HCT116 (cell line): ENCODE data around the gene SERGEF. TPM values are rescaled to one million over a fixed set of nuclear protein-coding genes. Genes with fewer than 3 reads are reported as not detected.

Source experiments
- ATAC-seq: fragments of 200-7000 bp; cut with Tn5 transposase; 2 replicates; pipeline ENCODE4 v1.9.1; 2020; ENCODE audit warnings: mild to moderate bottlenecking, moderate library complexity
- BruUV-seq: library from RNA; stranded (reverse); fragments of 400-500 nt; replicated peaks from 2 replicates; lab custom pipeline; 2021; lab: Mats Ljungman, UMichigan
- CTCF ChIA-PET: fragments of 300-600 bp; sonication (Branson Sonifier 250); formaldehyde crosslinking; loops from one replicate; lab custom pipeline; 2021; ENCODE audit warnings: antibody characterized with exemption; lab: Charles Lee
- POLR2A ChIA-PET: fragments of 300-600, 350-600 bp; sonication (Branson Sonifier 250); formaldehyde crosslinking; loops from one replicate; lab custom pipeline; 2021; ENCODE audit warnings: antibody characterized with exemption; lab: Charles Lee
- RAD21 ChIA-PET, 2 experiments: fragments of 300-600 bp; sonication (Branson Sonifier 250); formaldehyde crosslinking; loops; one replicate each; lab custom pipeline; 2023; ENCODE audit warnings: low total read pairs in 2 of 2; ENCODE audit not compliant: uncharacterized antibody in 2 of 2, unreplicated experiment in 2 of 2, low non-redundant PET in 1 of 2; lab: Charles Lee
- DNase-seq: peaks from one replicate; pipeline ENCODE4 v3.0.0-alpha.2; 2010; ENCODE audit warnings: low read depth, low spot score
- H2AFZ ChIP-seq: fragments of 200-600 bp; shearing (Covaris generic), sonication (generic); 2 replicates; pipeline ENCODE4 v1.6.1; 2017; ENCODE audit warnings: low read depth, mixed run types, mixed read lengths, antibody characterized with exemption, low read length; ENCODE audit not compliant: poor library complexity, severe bottlenecking
- H3K27ac ChIP-seq: 2 replicates; pipeline ENCODE4 v1.5.1; 2012; ENCODE audit warnings: low read depth, low read length
- H3K27me3 ChIP-seq: fragments of 200-600 bp; sonication (generic); 2 replicates; pipeline ENCODE4 v1.6.1; 2016; ENCODE audit warnings: mixed run types, low read length, mixed read lengths; ENCODE audit not compliant: insufficient read depth
- H3K36me3 ChIP-seq, 2 experiments: fragments of 200-500 bp in 1 of 2; fragments of 200-600 bp in 1 of 2; sonication (Bioruptor generic) in 1 of 2; sonication (generic) in 1 of 2; 2 replicates each; pipeline versions ENCODE4 v1.5.1 to v1.6.1; 2014 to 2016; ENCODE audit warnings: low read length in 2 of 2, inconsistent platforms in 1 of 2, mixed read lengths in 1 of 2, mixed run types in 1 of 2; ENCODE audit not compliant: insufficient read depth in 2 of 2, control insufficient read depth in 1 of 2
- H3K4me1 ChIP-seq, 2 experiments: fragments of 200-600 bp in 1 of 2; sonication (generic) in 1 of 2; 2 replicates each; pipeline versions ENCODE4 v1.5.1 to v1.6.1; 2012 to 2017; ENCODE audit warnings: low read length in 2 of 2, inconsistent platforms in 1 of 2, mild to moderate bottlenecking in 1 of 2, mixed read lengths in 1 of 2, mixed run types in 1 of 2, moderate library complexity in 1 of 2; ENCODE audit not compliant: insufficient read depth in 2 of 2, control insufficient read depth in 1 of 2
- H3K4me2 ChIP-seq: fragments of 200-600 bp; sonication (generic); 2 replicates; pipeline ENCODE4 v1.6.1; 2017; ENCODE audit warnings: mixed run types, low read length, mixed read lengths
- H3K4me3 ChIP-seq, 2 experiments: fragments of 200-600 bp in 1 of 2; sonication (generic) in 1 of 2; replicated peaks in 1 of 2; 2 replicates each; pipeline ENCODE4 v1.5.1; 2011 to 2016; ENCODE audit warnings: low read length in 2 of 2, control low read depth in 1 of 2, low read depth in 1 of 2, mild to moderate bottlenecking in 1 of 2, mixed read lengths in 1 of 2, mixed run types in 1 of 2
- H3K79me2 ChIP-seq: fragments of 200-600 bp; sonication (generic); 2 replicates; pipeline ENCODE4 v1.6.1; 2017; ENCODE audit warnings: mild to moderate bottlenecking, mixed run types, low read length, moderate library complexity, mixed read lengths; ENCODE audit not compliant: insufficient read depth
- H3K9ac ChIP-seq: fragments of 200-600 bp; sonication (generic); 2 replicates; pipeline ENCODE4 v1.6.1; 2016; ENCODE audit warnings: low read length, mixed read lengths
- H3K9me2 ChIP-seq: fragments of 200-600 bp; sonication (generic), shearing (Covaris generic); 2 replicates; pipeline ENCODE4 v1.6.1; 2017; ENCODE audit warnings: mixed run types, mild to moderate bottlenecking, moderate library complexity; ENCODE audit not compliant: insufficient read depth
- H3K9me3 ChIP-seq, 2 experiments: fragments of 200-500 bp in 1 of 2; fragments of 200-600 bp in 1 of 2; sonication (Bioruptor generic) in 1 of 2; sonication (generic) in 1 of 2; 2 replicates each; pipeline ENCODE4 v1.6.1; 2014 to 2017; ENCODE audit warnings: low read length in 2 of 2, mixed read lengths in 2 of 2, inconsistent platforms in 1 of 2, low read depth in 1 of 2, mild to moderate bottlenecking in 1 of 2, mixed run types in 1 of 2, moderate library complexity in 1 of 2; ENCODE audit not compliant: control insufficient read depth in 1 of 2, insufficient read depth in 1 of 2
- H4K20me1 ChIP-seq: fragments of 200-600 bp; sonication (generic), shearing (Covaris generic); 2 replicates; pipeline ENCODE4 v1.6.1; 2017; ENCODE audit warnings: mixed run types, mild to moderate bottlenecking, moderate library complexity; ENCODE audit not compliant: insufficient read depth
- ELF1 ChIP-seq: IDR thresholded peaks from 2 replicates; pipeline ENCODE4 v1.6.1; 2012; ENCODE audit warnings: low read depth, borderline replicate concordance
- JUND ChIP-seq: IDR thresholded peaks from 2 replicates; pipeline ENCODE4 v1.6.1; 2012
- SP1 ChIP-seq: IDR thresholded peaks from 2 replicates; pipeline ENCODE4 v1.6.1; 2012; ENCODE audit warnings: low read depth
- SRF ChIP-seq: IDR thresholded peaks from 2 replicates; pipeline ENCODE4 v1.6.1; 2012; ENCODE audit warnings: low read depth
- YY1 ChIP-seq: IDR thresholded peaks from 2 replicates; pipeline ENCODE4 v1.6.1; 2011; ENCODE audit warnings: low read length, low read depth, moderate library complexity, mild to moderate bottlenecking; ENCODE audit not compliant: insufficient replicate concordance; ENCODE audit errors: extremely low read depth
- ZFX ChIP-seq: fragments of 450-650 bp; IDR thresholded peaks from 2 replicates; pipeline ENCODE4 v1.6.1; 2017
- intact Hi-C: fragments of 100-400 bp; cut with micrococcal nuclease; formaldehyde crosslinking; loops from 2 replicates; pipeline ENCODE4 v1.10.0; 2022
- total RNA-seq: library from RNA; stranded (reverse); gene quantifications from one replicate; pipeline ENCODE4 v1.2.1, GENCODE V29; 2021; ENCODE audit not compliant: unreplicated experiment
- TF ChIP-seq, protein P1 (sequence below): IDR thresholded peaks from 2 replicates; pipeline ENCODE4 v1.6.1; 2012; ENCODE audit warnings: low read depth
- TF ChIP-seq, protein P2 (sequence below): IDR thresholded peaks from 2 replicates; pipeline ENCODE4 v1.6.1; 2012
- TF ChIP-seq, protein P3 (sequence below): IDR thresholded peaks from 2 replicates; pipeline ENCODE4 v1.6.1; 2011; ENCODE audit warnings: mild to moderate bottlenecking, low read length, moderate library complexity; ENCODE audit not compliant: insufficient replicate concordance; ENCODE audit errors: extremely low read depth

The SERGEF gene
- total RNA-seq, 1 experiment from 2014 or later = 32.8 TPM

DNA sequence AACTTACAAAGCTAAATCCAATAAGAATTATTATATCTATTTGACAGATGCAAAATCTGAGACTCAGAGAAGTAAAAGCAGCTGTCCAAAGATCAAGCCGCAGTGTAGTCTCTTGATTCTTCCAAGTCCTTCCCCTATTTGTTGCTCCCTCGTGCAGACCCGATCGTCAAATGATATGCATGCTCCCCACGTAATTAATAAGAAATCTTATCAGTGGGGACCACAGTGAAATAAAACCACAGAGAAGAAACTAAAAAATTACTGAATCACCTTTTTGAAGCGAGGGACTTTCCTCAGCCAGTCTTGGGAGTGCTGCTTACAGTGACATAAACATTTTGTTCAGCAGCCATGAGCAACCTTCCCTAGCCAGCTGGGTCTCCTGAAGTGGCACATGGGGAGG is 64.6 kb downstream of the SERGEF start (continued):
- TF ChIP-seq, protein P1, sequence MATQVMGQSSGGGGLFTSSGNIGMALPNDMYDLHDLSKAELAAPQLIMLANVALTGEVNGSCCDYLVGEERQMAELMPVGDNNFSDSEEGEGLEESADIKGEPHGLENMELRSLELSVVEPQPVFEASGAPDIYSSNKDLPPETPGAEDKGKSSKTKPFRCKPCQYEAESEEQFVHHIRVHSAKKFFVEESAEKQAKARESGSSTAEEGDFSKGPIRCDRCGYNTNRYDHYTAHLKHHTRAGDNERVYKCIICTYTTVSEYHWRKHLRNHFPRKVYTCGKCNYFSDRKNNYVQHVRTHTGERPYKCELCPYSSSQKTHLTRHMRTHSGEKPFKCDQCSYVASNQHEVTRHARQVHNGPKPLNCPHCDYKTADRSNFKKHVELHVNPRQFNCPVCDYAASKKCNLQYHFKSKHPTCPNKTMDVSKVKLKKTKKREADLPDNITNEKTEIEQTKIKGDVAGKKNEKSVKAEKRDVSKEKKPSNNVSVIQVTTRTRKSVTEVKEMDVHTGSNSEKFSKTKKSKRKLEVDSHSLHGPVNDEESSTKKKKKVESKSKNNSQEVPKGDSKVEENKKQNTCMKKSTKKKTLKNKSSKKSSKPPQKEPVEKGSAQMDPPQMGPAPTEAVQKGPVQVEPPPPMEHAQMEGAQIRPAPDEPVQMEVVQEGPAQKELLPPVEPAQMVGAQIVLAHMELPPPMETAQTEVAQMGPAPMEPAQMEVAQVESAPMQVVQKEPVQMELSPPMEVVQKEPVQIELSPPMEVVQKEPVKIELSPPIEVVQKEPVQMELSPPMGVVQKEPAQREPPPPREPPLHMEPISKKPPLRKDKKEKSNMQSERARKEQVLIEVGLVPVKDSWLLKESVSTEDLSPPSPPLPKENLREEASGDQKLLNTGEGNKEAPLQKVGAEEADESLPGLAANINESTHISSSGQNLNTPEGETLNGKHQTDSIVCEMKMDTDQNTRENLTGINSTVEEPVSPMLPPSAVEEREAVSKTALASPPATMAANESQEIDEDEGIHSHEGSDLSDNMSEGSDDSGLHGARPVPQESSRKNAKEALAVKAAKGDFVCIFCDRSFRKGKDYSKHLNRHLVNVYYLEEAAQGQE = no peak
- TF ChIP-seq, protein P2, sequence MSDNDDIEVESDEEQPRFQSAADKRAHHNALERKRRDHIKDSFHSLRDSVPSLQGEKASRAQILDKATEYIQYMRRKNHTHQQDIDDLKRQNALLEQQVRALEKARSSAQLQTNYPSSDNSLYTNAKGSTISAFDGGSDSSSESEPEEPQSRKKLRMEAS = no peak
- no peak for TF ChIP-seq SRF

DNA sequence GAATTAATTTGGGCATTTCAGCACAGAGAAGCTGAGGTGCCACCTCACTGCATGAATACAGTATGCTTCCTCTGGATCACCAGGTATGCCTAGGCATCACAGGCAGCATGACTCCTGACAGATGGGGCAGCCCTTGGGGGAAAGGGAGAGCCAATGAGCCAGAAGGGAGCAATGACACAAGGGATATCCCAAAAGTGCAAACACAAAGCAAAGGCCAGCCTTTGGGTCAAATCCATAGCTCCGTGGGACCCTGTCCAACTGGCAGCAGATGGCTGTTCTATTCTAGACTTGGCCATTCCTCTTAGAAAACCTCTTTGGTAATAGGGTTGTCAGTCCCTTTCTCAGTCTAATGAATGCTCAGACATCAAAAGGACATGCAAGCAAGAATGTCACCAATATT is 73.3 kb downstream of the SERGEF start:
- no TSS peak for BruUV-seq

More for the DNA sequence above, 73.3 kb downstream of the SERGEF start:
- Histone ChIP-seq H3K4me1 (no peaks in the 10 kb centered on the region), H4K20me1 (no peaks in the 10 kb centered on the region), H3K9me2 (no peaks in the 10 kb centered on the region), H3K36me3 (no peaks in the 10 kb centered on the region), H3K27ac (no peak overlapping the region), H3K4me2 (no peak overlapping the region), H3K27me3 (no peaks in the 10 kb centered on the region), H3K9ac (no peak overlapping the region), H3K79me2 (no peaks in the 10 kb centered on the region)
- ChIA-PET POLR2A (no interaction called here), RAD21 (no interaction called here)
- DNase-seq = no peak
- ATAC-seq = no peak
- TF ChIP-seq, protein P3, sequence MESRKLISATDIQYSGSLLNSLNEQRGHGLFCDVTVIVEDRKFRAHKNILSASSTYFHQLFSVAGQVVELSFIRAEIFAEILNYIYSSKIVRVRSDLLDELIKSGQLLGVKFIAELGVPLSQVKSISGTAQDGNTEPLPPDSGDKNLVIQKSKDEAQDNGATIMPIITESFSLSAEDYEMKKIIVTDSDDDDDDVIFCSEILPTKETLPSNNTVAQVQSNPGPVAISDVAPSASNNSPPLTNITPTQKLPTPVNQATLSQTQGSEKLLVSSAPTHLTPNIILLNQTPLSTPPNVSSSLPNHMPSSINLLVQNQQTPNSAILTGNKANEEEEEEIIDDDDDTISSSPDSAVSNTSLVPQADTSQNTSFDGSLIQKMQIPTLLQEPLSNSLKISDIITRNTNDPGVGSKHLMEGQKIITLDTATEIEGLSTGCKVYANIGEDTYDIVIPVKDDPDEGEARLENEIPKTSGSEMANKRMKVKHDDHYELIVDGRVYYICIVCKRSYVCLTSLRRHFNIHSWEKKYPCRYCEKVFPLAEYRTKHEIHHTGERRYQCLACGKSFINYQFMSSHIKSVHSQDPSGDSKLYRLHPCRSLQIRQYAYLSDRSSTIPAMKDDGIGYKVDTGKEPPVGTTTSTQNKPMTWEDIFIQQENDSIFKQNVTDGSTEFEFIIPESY = no peak
- TF ChIP-seq YY1 = no peak
- no peak for TF ChIP-seq SP1
- TF ChIP-seq ELF1 = no peak
- no peak for TF ChIP-seq JUND
- TF ChIP-seq ZFX = no peak
- TF ChIP-seq, protein P1 = no peak
- TF ChIP-seq, all 23 proteins: peak for 0
- CTCF ChIA-PET = no interaction called here
- intact Hi-C loops = loop anchor here (5.0 kb wide), 1 partner anchor 713 kb away; no protein-coding TSS in a partner anchor
- H3K9me3 ChIP-seq = no peaks in the 10 kb centered on the region
- no peak overlapping the region for H2AFZ ChIP-seq
- H3K4me3 ChIP-seq = no peak overlapping the region
